K562 (cell line): ENCODE results near the gene APBA2. TPM values are rescaled to one million over a fixed set of nuclear protein-coding genes. Genes with fewer than 3 reads are reported as not detected.

Experiments used
- ATAC-seq: fragments of 200-7000 bp; cut with Tn5 transposase; 3 replicates; pipeline ENCODE4 v1.9.1; 2020; ENCODE audit warnings: moderate library complexity
- BruUV-seq: library from RNA; stranded (reverse); fragments of 400-500 nt; replicated peaks from 2 replicates; lab custom pipeline; 2021; lab: Mats Ljungman, UMichigan
- CTCF ChIA-PET: fragments of 300-600 bp; formaldehyde crosslinking; extraction: SDS; loops from one replicate; lab custom pipeline; 2021; ENCODE audit warnings: low intra/inter-chr PET ratio; lab: Yijun Ruan, JAX
- POLR2A ChIA-PET: fragments of 300-600, 350-650 bp; sonication (Branson Sonifier 250); formaldehyde crosslinking; extraction: SDS; loops from one replicate; lab custom pipeline; 2021; ENCODE audit warnings: antibody characterized with exemption, inconsistent platforms; lab: Yijun Ruan, JAX
- DNase-seq, 4 experiments: peaks; one replicate each; pipeline versions ENCODE4 v3.0.0 to v3.0.0-alpha.2; 2011 to 2018; ENCODE audit warnings: low spot score in 3 of 4, mixed read lengths in 3 of 4; ENCODE audit errors: extremely low read depth in 1 of 4
- FAIRE-seq: peaks from 2 replicates; lab custom pipeline; 2011; peaks lifted over from hg19 to GRCh38; lab: Jason Lieb, UNC
- H2AFZ ChIP-seq: 2 replicates; pipeline ENCODE4 v1.6.0; 2011; ENCODE audit warnings: low read depth, low read length, control low read depth, inconsistent platforms
- H3K27ac ChIP-seq: fragments of 200-600 bp; 3 replicates; pipeline ENCODE4 v1.8.0; 2011; ENCODE audit warnings: low read depth, mild to moderate bottlenecking, control low read depth, inconsistent platforms, low read length, moderate library complexity, mixed read lengths; ENCODE audit errors: extremely low read depth
- H3K27me3 ChIP-seq, 2 experiments: fragments of 300-600 bp in 1 of 2; 2 replicates in 1 of 2; 3 replicates in 1 of 2; pipeline versions ENCODE4 v1.6.0 to v1.8.0; 2011; ENCODE audit warnings: inconsistent platforms in 2 of 2, low read length in 2 of 2, mild to moderate bottlenecking in 1 of 2, mixed read lengths in 1 of 2, moderate library complexity in 1 of 2; ENCODE audit not compliant: control insufficient read depth in 2 of 2, insufficient read depth in 2 of 2
- H3K36me3 ChIP-seq: fragments of 300-600 bp; 3 replicates; pipeline ENCODE4 v1.8.0; 2011; ENCODE audit warnings: mild to moderate bottlenecking, low read length, inconsistent platforms; ENCODE audit not compliant: control insufficient read depth, insufficient read depth
- H3K4me1 ChIP-seq, 2 experiments: fragments of 200-600 bp in 1 of 2; replicated peaks in 1 of 2; 2 replicates in 1 of 2; 3 replicates in 1 of 2; pipeline versions ENCODE4 v1.5.1 to v1.8.0; 2011; ENCODE audit warnings: inconsistent platforms in 2 of 2, low read length in 2 of 2, mild to moderate bottlenecking in 1 of 2, mixed read lengths in 1 of 2, moderate library complexity in 1 of 2; ENCODE audit not compliant: control insufficient read depth in 2 of 2, insufficient read depth in 2 of 2
- H3K4me2 ChIP-seq: 2 replicates; pipeline ENCODE4 v1.6.1; 2011; ENCODE audit warnings: low read length, control low read depth, inconsistent platforms, mixed read lengths; ENCODE audit not compliant: insufficient read depth
- H3K4me3 ChIP-seq: fragments of 200-600 bp; sonication (generic), shearing (Covaris generic); 2 replicates; pipeline ENCODE4 v1.5.1; 2016; ENCODE audit warnings: control low read depth, inconsistent platforms
- H3K79me2 ChIP-seq: fragments of 200-600 bp; 3 replicates; pipeline ENCODE4 v1.8.0; 2011; ENCODE audit warnings: low read length, inconsistent platforms; ENCODE audit not compliant: control insufficient read depth, insufficient read depth
- H3K9ac ChIP-seq, 2 experiments: 2 replicates each; pipeline versions ENCODE4 v1.6.0 to v1.6.1; 2011; ENCODE audit warnings: low read depth in 2 of 2, low read length in 2 of 2, control low read depth in 1 of 2, inconsistent platforms in 1 of 2, mild to moderate bottlenecking in 1 of 2, mixed read lengths in 1 of 2; ENCODE audit not compliant: insufficient read depth in 1 of 2
- H3K9me1 ChIP-seq: one replicate; pipeline ENCODE4 v1.6.0; 2011; ENCODE audit warnings: inconsistent platforms, mild to moderate bottlenecking, low read length, moderate library complexity; ENCODE audit not compliant: control insufficient read depth, insufficient read depth
- H3K9me3 ChIP-seq: replicated peaks from 2 replicates; pipeline ENCODE4 v1.5.1; 2011; ENCODE audit warnings: low read depth, low read length, inconsistent platforms; ENCODE audit not compliant: control insufficient read depth, insufficient read depth
- H4K20me1 ChIP-seq: replicated peaks from 2 replicates; pipeline ENCODE4 v1.6.1; 2011; ENCODE audit warnings: low read length, inconsistent platforms, mixed read lengths; ENCODE audit not compliant: control insufficient read depth, insufficient read depth
- EHMT2 ChIP-seq: fragments of 450-650 bp; IDR thresholded peaks from 2 replicates; pipeline ENCODE4 v1.6.1; 2018; ENCODE audit warnings: antibody characterized with exemption
- ESRRB ChIP-seq: fragments of 250-450 bp; sonication (Bioruptor Pico); IDR thresholded peaks from 2 replicates; pipeline ENCODE4 v1.5.0; 2020; ENCODE audit warnings: mild to moderate bottlenecking, moderate library complexity, borderline replicate concordance
- GATAD2A ChIP-seq: fragments of 450-650 bp; IDR thresholded peaks from 2 replicates; pipeline ENCODE4 v1.6.1; 2017
- HLTF ChIP-seq: fragments of 450-650 bp; IDR thresholded peaks from 2 replicates; pipeline ENCODE4 v1.6.1; 2016
- KDM1A ChIP-seq, 2 experiments: fragments of 450-650 bp; IDR thresholded peaks; 2 replicates each; pipeline ENCODE4 v1.6.1; 2016; ENCODE audit warnings: mild to moderate bottlenecking in 2 of 2
- PHB2 ChIP-seq: fragments of 450-650 bp; IDR thresholded peaks from 2 replicates; pipeline ENCODE4 v1.6.1; 2017; ENCODE audit warnings: low read depth
- POLR2B ChIP-seq: fragments of 450-650 bp; IDR thresholded peaks from 2 replicates; pipeline ENCODE4 v1.6.1; 2018; ENCODE audit warnings: low read depth; ENCODE audit not compliant: partially characterized antibody
- PPARD ChIP-seq: fragments of 250-450 bp; sonication (Bioruptor Pico); IDR thresholded peaks from 2 replicates; pipeline ENCODE4 v1.8.0; 2022; ENCODE audit warnings: inconsistent platforms, mild to moderate bottlenecking, moderate library complexity
- RBFOX2 ChIP-seq: fragments of 200-400 bp; formaldehyde crosslinking; IDR thresholded peaks from 2 replicates; pipeline ENCODE4 v1.6.1; 2017; ENCODE audit warnings: low read depth, mild to moderate bottlenecking, low read length, moderate library complexity
- RNF2 ChIP-seq: sonication (generic); IDR thresholded peaks from 2 replicates; pipeline ENCODE4 v1.6.1; 2016
- SAFB2 ChIP-seq: fragments of 200-400 bp; formaldehyde crosslinking; IDR thresholded peaks from 2 replicates; pipeline ENCODE4 v1.6.1; 2018; ENCODE audit warnings: borderline replicate concordance, low read length, low read depth, moderate library complexity; ENCODE audit not compliant: severe bottlenecking
- SIX5 ChIP-seq, 2 experiments: IDR thresholded peaks; 2 replicates each; pipeline ENCODE4 v1.6.1; 2011; ENCODE audit warnings: low read length in 2 of 2, borderline replicate concordance in 1 of 2, low read depth in 1 of 2, mild to moderate bottlenecking in 1 of 2, moderate library complexity in 1 of 2; ENCODE audit not compliant: insufficient read depth in 1 of 2
- SNIP1 ChIP-seq: fragments of 450-650 bp; IDR thresholded peaks from 2 replicates; pipeline ENCODE4 v1.7.1; 2017; ENCODE audit warnings: low read depth, mild to moderate bottlenecking
- SREBF1 ChIP-seq: fragments of 150-350 bp; IDR thresholded peaks from 2 replicates; pipeline ENCODE4 v1.6.1; 2014; ENCODE audit warnings: antibody characterized with exemption, low read depth, low read length, borderline replicate concordance
- U2AF2 ChIP-seq: fragments of 200-400 bp; formaldehyde crosslinking; optimal IDR thresholded peaks from 2 replicates; pipeline ENCODE3; 2017; ENCODE audit warnings: low read depth, mild to moderate bottlenecking, low read length
- ZNF644 ChIP-seq: fragments of 200-800 bp; sonication (Bioruptor generic); IDR thresholded peaks from 2 replicates; pipeline ENCODE4 v1.6.1; 2016; ENCODE audit warnings: low read depth, missing genetic modification characterization, missing compliant biosample characterization
- ZNF707 ChIP-seq: fragments of 250-450 bp; sonication (Bioruptor Pico); conservative IDR thresholded peaks from 2 replicates; pipeline ENCODE4 v1.8.0; 2022; ENCODE audit warnings: inconsistent platforms, mild to moderate bottlenecking, moderate library complexity
- WGBS: fragments of 100-300 bp; shearing (Covaris generic); methylation state at CpG from one replicate; pipeline ENCODE4 v1.1.6; 2016; ENCODE audit warnings: low coverage, mixed read lengths; ENCODE audit not compliant: insufficient coverage; ENCODE audit errors: missing lambda C conversion rate; 5-methylcytosine and 5-hydroxymethylcytosine counted together
- in situ Hi-C: fragments of 300-500 bp; cut with MboI; formaldehyde crosslinking; loops from 4 replicates; pipeline ENCODE4 v1.15.0; 2018; ENCODE audit warnings: inconsistent platforms, mixed read lengths
- intact Hi-C: fragments of 100-400 bp; cut with micrococcal nuclease; formaldehyde crosslinking; loops from 2 replicates; pipeline ENCODE4 v1.14.2; 2022
- polyA plus RNA-seq, 8 experiments: library from polyadenylated mRNA; depleted of rRNA in 4 of 8; stranded (reverse) in 5 of 8; unstranded in 3 of 8; fragments of >200 nt; fragmentation: Nextera tagmentation in 2 of 8; fragmentation: Illumina TruSeq in 1 of 8; extraction: Ambion mirVana in 2 of 8; extraction: Trizol in 1 of 8; gene quantifications; 2 replicates each; pipeline versions ENCODE4 v1.2.1 to v1.2.3, GENCODE V29; 2011 to 2014; ENCODE audit warnings: inconsistent platforms in 1 of 8, missing spikeins in 1 of 8
- total RNA-seq, 7 experiments: library from RNA; depleted of rRNA in 6 of 7; stranded (reverse); fragments of >200 nt in 6 of 7; fragmentation: Illumina TruSeq in 2 of 7; extraction: Trizol in 2 of 7; gene quantifications; 2 replicates each; pipeline versions ENCODE4 v1.2.1 to v1.2.3, GENCODE V29; 2011 to 2021; ENCODE audit warnings: low replicate concordance in 1 of 7
- TF ChIP-seq, protein P1 (sequence below): sonication (generic); formaldehyde crosslinking; IDR thresholded peaks from 2 replicates; pipeline ENCODE4 v1.8.1; 2023; ENCODE audit warnings: missing genetic modification reagents, mild to moderate bottlenecking, borderline replicate concordance

Gene APBA2
- total and polyA plus RNA-seq, 9 of the 15 experiments (the other 6 are each of a cell fraction or from before 2014, with no cell fraction given) = 0.24 to 40.9 (median 25.2) TPM

DNA sequence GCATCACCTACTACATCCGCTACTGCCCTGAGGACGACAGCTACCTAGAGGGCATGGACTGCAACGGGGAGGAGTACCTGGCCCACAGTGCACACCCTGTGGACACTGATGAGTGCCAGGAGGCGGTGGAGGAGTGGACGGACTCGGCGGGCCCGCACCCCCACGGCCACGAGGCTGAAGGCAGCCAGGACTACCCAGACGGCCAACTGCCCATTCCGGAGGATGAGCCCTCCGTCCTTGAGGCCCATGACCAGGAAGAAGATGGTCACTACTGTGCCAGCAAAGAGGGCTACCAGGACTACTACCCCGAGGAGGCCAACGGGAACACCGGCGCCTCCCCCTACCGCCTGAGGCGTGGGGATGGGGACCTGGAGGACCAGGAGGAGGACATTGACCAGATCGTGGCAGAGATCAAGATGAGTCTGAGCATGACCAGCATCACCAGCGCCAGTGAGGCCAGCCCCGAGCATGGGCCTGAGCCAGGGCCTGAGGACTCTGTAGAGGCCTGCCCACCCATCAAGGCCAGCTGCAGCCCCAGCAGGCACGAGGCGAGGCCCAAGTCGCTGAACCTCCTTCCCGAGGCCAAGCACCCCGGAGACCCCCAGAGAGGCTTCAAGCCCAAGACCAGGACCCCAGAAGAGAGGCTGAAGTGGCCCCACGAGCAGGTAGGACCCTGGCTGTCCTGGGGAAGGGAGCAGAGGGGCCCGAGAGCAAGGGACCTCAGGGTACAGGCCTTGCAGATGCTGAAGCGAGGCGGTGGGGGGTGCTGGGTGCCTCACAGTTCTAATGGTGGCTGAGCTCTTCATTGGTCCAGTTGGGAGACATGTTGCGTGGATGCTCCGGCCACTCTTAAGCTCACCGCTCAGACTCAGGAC lies 168.6 kb downstream of the APBA2 start:
- Histone ChIP-seq H2AFZ (no peak overlapping the region), H3K36me3 (no peaks in the 10 kb centered on the region), H3K4me3 (no peak overlapping the region), H3K9me3 (no peaks in the 10 kb centered on the region), H3K27ac (no peak overlapping the region), H3K4me1 (peaks cover 3 to 8% of the 10 kb centered on the region in 2 experiments; a peak in 2 of 5 replicates), H3K27me3 (no peaks in the 10 kb centered on the region), H3K9me1 (no peaks in the 10 kb centered on the region), H3K9ac (no peak overlapping the region), H3K79me2 (no peaks in the 10 kb centered on the region), H4K20me1 (no peaks in the 10 kb centered on the region), H3K4me2 (no peak overlapping the region)
- BruUV-seq = no TSS peak
- WGBS = 84% methylated on average over 18 of the region's 34 CpGs
- POLR2A ChIA-PET = interaction anchor here (0.5 kb wide), 1 partner anchor 29 kb away, joined by 4 read pairs; no protein-coding TSS in a partner anchor
- FAIRE-seq (no peak), DNase-seq (no peak), ATAC-seq (no peak)
- CTCF ChIA-PET = no interaction called here
- in situ Hi-C loops (no loop called here), intact Hi-C loops (no loop called here)
- TF ChIP-seq ZNF707 (no peak), PHB2 (no peak), RBFOX2 (no peak), SIX5 (IDR thresholded peaks at IDR 0.05; ENCODE audit: borderline replicate concordance in 1 of 2, insufficient read depth in 1 of 2, low read depth in 1 of 2, low read length in 2 of 2) (no peak), ESRRB (CRISPR knock-in tag) (no peak), POLR2B (no peak), HLTF (no peak), KDM1A (IDR thresholded peaks at IDR 0.05) (no peak), EHMT2 (no peak), RNF2 (no peak), GATAD2A (no peak), SREBF1 (no peak), PPARD (CRISPR knock-in tag) (no peak), SAFB2 (no peak), ZNF644 (tag) (no peak), U2AF2 (no peak), SNIP1 (no peak)
- TF ChIP-seq, protein P1, sequence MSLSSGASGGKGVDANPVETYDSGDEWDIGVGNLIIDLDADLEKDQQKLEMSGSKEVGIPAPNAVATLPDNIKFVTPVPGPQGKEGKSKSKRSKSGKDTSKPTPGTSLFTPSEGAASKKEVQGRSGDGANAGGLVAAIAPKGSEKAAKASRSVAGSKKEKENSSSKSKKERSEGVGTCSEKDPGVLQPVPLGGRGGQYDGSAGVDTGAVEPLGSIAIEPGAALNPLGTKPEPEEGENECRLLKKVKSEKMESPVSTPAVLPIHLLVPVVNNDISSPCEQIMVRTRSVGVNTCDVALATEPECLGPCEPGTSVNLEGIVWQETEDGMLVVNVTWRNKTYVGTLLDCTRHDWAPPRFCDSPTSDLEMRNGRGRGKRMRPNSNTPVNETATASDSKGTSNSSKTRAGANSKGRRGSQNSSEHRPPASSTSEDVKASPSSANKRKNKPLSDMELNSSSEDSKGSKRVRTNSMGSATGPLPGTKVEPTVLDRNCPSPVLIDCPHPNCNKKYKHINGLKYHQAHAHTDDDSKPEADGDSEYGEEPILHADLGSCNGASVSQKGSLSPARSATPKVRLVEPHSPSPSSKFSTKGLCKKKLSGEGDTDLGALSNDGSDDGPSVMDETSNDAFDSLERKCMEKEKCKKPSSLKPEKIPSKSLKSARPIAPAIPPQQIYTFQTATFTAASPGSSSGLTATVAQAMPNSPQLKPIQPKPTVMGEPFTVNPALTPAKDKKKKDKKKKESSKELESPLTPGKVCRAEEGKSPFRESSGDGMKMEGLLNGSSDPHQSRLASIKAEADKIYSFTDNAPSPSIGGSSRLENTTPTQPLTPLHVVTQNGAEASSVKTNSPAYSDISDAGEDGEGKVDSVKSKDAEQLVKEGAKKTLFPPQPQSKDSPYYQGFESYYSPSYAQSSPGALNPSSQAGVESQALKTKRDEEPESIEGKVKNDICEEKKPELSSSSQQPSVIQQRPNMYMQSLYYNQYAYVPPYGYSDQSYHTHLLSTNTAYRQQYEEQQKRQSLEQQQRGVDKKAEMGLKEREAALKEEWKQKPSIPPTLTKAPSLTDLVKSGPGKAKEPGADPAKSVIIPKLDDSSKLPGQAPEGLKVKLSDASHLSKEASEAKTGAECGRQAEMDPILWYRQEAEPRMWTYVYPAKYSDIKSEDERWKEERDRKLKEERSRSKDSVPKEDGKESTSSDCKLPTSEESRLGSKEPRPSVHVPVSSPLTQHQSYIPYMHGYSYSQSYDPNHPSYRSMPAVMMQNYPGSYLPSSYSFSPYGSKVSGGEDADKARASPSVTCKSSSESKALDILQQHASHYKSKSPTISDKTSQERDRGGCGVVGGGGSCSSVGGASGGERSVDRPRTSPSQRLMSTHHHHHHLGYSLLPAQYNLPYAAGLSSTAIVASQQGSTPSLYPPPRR (CRISPR knock-in tag) = no peak
